Liver (tissue), 9 donors: ENCODE measurements around the gene CFTR. TPM values are rescaled to one million over a fixed set of nuclear protein-coding genes. Genes with fewer than 3 reads are reported as not detected.

Source experiments
- DNase-seq: peaks from one replicate; pipeline ENCODE4 v3.0.0-alpha.2; 2017; ENCODE audit warnings: low spot score
- H3K27ac ChIP-seq, 2 donors: one replicate each; pipeline ENCODE4 v1.7.0; 2013; ENCODE audit warnings: inconsistent platforms in 2 of 2, low read length in 2 of 2, control low read depth in 1 of 2, low read depth in 1 of 2, mild to moderate bottlenecking in 1 of 2
- H3K27me3 ChIP-seq, 4 donors: one replicate each; pipeline versions ENCODE4 v1.6.1 to v1.7.0; 2013; ENCODE audit warnings: low read length in 3 of 4, inconsistent platforms in 1 of 4, mild to moderate bottlenecking in 1 of 4, moderate library complexity in 1 of 4; ENCODE audit not compliant: control insufficient read depth in 4 of 4, insufficient read depth in 4 of 4
- H3K36me3 ChIP-seq, 4 donors: one replicate each; pipeline versions ENCODE4 v1.6.1 to v1.7.0; 2013; ENCODE audit warnings: low read length in 3 of 4, mild to moderate bottlenecking in 3 of 4, low read depth in 1 of 4, moderate library complexity in 1 of 4; ENCODE audit not compliant: control insufficient read depth in 4 of 4, insufficient read depth in 3 of 4
- H3K4me1 ChIP-seq, 4 donors: one replicate each; pipeline versions ENCODE4 v1.6.1 to v1.7.0; 2013; ENCODE audit warnings: low read length in 3 of 4, mild to moderate bottlenecking in 3 of 4, moderate library complexity in 1 of 4; ENCODE audit not compliant: control insufficient read depth in 4 of 4, insufficient read depth in 4 of 4
- H3K4me3 ChIP-seq, 3 donors: one replicate each; pipeline versions ENCODE4 v1.6.1 to v1.7.0; 2013; ENCODE audit warnings: low read length in 3 of 3, control low read depth in 1 of 3, low read depth in 1 of 3, mild to moderate bottlenecking in 1 of 3
- H3K9ac ChIP-seq, 2 donors: one replicate each; pipeline ENCODE4 v1.7.0; 2013; ENCODE audit warnings: low read length in 2 of 2, mild to moderate bottlenecking in 2 of 2, moderate library complexity in 2 of 2, control low read depth in 1 of 2, low read depth in 1 of 2
- H3K9me3 ChIP-seq, 4 donors: one replicate each; pipeline versions ENCODE4 v1.6.1 to v1.7.0; 2013; ENCODE audit warnings: low read length in 3 of 4; ENCODE audit not compliant: control insufficient read depth in 4 of 4
- CTCF ChIP-seq: fragments of 150-350 bp; IDR thresholded peaks from 2 replicates; pipeline ENCODE4 v1.5.1; 2017; ENCODE audit warnings: improper control_type of control experiment, low read depth, low read length; ENCODE audit not compliant: missing input control
- FOXA1 ChIP-seq: IDR thresholded peaks from 2 replicates; pipeline ENCODE4 v1.6.1; 2016; ENCODE audit warnings: antibody characterized with exemption
- HNF4G ChIP-seq: IDR thresholded peaks from 2 replicates; pipeline ENCODE4 v1.6.1; 2016; ENCODE audit warnings: antibody characterized with exemption
- JUND ChIP-seq, 2 donors: IDR thresholded peaks; 2 replicates each; pipeline ENCODE4 v1.6.1; 2016; ENCODE audit warnings: antibody characterized with exemption in 2 of 2
- MAX ChIP-seq: IDR thresholded peaks from 2 replicates; pipeline ENCODE4 v1.6.1; 2016; ENCODE audit warnings: antibody characterized with exemption
- RAD21 ChIP-seq, 2 donors: IDR thresholded peaks; 2 replicates each; pipeline ENCODE4 v1.6.1; 2016; ENCODE audit warnings: antibody characterized with exemption in 2 of 2, mild to moderate bottlenecking in 2 of 2
- SP1 ChIP-seq: IDR thresholded peaks from 2 replicates; pipeline ENCODE4 v1.6.1; 2018; ENCODE audit warnings: antibody characterized with exemption, mild to moderate bottlenecking
- TAF1 ChIP-seq: conservative IDR thresholded peaks from 2 replicates; pipeline ENCODE4 v1.6.1; 2016; ENCODE audit warnings: antibody characterized with exemption, mild to moderate bottlenecking
- YY1 ChIP-seq: IDR thresholded peaks from 2 replicates; pipeline ENCODE4 v1.6.1; 2016; ENCODE audit warnings: antibody characterized with exemption, mild to moderate bottlenecking
- WGBS: extraction: QIAGEN DNeasy Blood & Tissue Kit; methylation state at CpG from one replicate; pipeline ENCODE4 v1.1.7; 2013; 5-methylcytosine and 5-hydroxymethylcytosine counted together
- polyA plus RNA-seq, 2 donors: library from polyadenylated mRNA; stranded (reverse) in 1 of 2; unstranded in 1 of 2; fragments of 200-250 nt in 1 of 2; fragments of >200 nt in 1 of 2; fragmentation: Nextera tagmentation in 1 of 2; extraction: Ambion mirVana in 1 of 2; gene quantifications; one replicate each; pipeline versions ENCODE4 v1.2.1 to v1.2.3, GENCODE V29; 2013 to 2015
- total RNA-seq, 2 donors: library from RNA; depleted of rRNA; stranded (reverse); fragments of >200 nt; gene quantifications; one replicate each; pipeline ENCODE4 v1.2.3, GENCODE V29; 2014
- TF ChIP-seq, protein P1 (sequence below): IDR thresholded peaks from 2 replicates; pipeline ENCODE4 v1.6.1; 2016; ENCODE audit warnings: antibody characterized with exemption
- TF ChIP-seq, protein P2 (sequence below): IDR thresholded peaks from 2 replicates; pipeline ENCODE4 v1.6.1; 2016; ENCODE audit warnings: antibody characterized with exemption
- donor health status: healthy.
- donor health status: healthy.
- donor health status: healthy.
- donor health status: healthy.
- donor health status: healthy.

CFTR gene
- total and polyA plus RNA-seq, 4 donors = 0.75 to 10.5 (median 1.3) TPM

- TF ChIP-seq CTCF = no peak
Observed at GRCh38 chr7:117530390-117530789, 50.6 kb downstream of the CFTR start (continued).

DNA sequence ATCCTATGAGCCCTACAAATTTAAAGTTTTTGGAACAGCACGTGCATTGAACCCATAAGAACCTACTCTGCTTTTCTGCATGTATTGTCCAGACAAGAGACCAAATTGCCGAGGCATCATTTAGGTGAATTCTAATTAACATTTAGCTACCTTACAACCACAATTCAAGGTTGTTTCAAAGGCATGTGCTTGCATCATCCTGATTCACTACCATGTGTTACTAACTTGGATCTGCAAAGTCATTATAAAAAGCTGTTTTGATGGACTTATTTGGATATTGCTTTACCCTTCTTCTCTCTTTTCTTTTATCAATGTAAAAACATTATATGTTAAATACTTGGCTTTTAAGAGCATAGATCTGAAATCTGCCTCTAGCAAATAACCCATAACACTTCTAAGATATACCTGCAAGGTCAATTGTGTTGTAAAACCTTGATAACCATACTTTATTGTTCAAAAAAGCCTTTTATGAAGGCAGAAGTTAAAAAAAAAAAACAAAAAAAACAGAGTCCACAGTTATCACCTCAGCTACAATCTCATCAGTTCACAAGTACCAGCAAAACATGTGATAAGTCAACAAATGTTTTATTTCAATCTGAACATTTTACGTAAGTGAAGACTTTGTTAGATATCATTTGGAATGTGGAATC is 51.9 kb downstream of the CFTR start:
- no peak for TF ChIP-seq RAD21 (IDR thresholded peaks at IDR 0.05)
- no peak for TF ChIP-seq JUND (IDR thresholded peaks at IDR 0.05)
- no peak for TF ChIP-seq HNF4G
- TF ChIP-seq MAX = no peak
- no peak for TF ChIP-seq CTCF
- TF ChIP-seq, protein P1, sequence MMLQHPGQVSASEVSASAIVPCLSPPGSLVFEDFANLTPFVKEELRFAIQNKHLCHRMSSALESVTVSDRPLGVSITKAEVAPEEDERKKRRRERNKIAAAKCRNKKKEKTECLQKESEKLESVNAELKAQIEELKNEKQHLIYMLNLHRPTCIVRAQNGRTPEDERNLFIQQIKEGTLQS = no peak
- Histone ChIP-seq H3K9me3 (no peaks in the 10 kb centered on the region), H3K4me3 (no peak overlapping the region), H3K36me3 (no peaks in the 10 kb centered on the region), H3K4me1 (no peaks in the 10 kb centered on the region), H3K27me3 (no peaks in the 10 kb centered on the region), H3K27ac (no peak overlapping the region), H3K9ac (no peak overlapping the region)
- DNase-seq = no peak
- 83% methylated on average over 3 of the region's 3 CpGs for WGBS

DNA sequence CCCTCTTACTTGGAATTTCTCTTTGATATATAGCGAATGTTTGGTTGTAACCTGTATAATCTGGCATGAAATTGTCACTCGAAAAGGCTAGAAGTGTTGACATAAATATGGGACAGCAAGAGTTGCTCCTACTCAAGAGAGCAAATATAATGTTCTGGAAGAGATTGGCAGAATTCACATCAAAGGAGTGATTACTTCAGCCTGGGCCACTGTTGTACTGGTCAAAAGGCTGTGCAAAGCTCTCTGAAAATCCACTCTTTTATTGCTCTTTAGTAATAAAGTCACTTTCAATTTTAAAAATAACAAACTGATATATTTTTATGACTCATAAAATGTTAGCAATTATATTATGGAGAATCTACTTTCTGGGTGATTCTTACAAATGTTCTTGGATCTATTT is 58.2 kb downstream of the CFTR start:
- no peak for DNase-seq
- Histone ChIP-seq H3K27ac (no peak overlapping the region), H3K9ac (no peak overlapping the region), H3K9me3 (no peaks in the 10 kb centered on the region), H3K27me3 (no peaks in the 10 kb centered on the region), H3K4me1 (no peaks in the 10 kb centered on the region), H3K36me3 (no peaks in the 10 kb centered on the region), H3K4me3 (no peak overlapping the region)
- WGBS = 86% methylated on average over 2 of the region's 2 CpGs
- TF ChIP-seq RAD21 (IDR thresholded peaks at IDR 0.05) (no peak), YY1 (no peak), MAX (no peak), SP1 (no peak), FOXA1 (no peak), JUND (IDR thresholded peaks at IDR 0.05) (no peak), TAF1 (no peak)
- TF ChIP-seq, protein P2, sequence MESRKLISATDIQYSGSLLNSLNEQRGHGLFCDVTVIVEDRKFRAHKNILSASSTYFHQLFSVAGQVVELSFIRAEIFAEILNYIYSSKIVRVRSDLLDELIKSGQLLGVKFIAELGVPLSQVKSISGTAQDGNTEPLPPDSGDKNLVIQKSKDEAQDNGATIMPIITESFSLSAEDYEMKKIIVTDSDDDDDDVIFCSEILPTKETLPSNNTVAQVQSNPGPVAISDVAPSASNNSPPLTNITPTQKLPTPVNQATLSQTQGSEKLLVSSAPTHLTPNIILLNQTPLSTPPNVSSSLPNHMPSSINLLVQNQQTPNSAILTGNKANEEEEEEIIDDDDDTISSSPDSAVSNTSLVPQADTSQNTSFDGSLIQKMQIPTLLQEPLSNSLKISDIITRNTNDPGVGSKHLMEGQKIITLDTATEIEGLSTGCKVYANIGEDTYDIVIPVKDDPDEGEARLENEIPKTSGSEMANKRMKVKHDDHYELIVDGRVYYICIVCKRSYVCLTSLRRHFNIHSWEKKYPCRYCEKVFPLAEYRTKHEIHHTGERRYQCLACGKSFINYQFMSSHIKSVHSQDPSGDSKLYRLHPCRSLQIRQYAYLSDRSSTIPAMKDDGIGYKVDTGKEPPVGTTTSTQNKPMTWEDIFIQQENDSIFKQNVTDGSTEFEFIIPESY = no peak
